IMR-90 (cell line): ENCODE measurements around the gene SPTLC3. TPM values are rescaled to one million over a fixed set of nuclear protein-coding genes. Genes with fewer than 3 reads are reported as not detected.

ENCODE experiments used
- ATAC-seq: fragments of 200-7000 bp; cut with Tn5 transposase; 2 replicates; pipeline ENCODE4 v1.9.1; 2020; ENCODE audit warnings: low read depth, mild to moderate bottlenecking, moderate library complexity
- BruUV-seq: library from RNA; stranded (reverse); fragments of 400-500 nt; replicated peaks from 2 replicates; lab custom pipeline; 2021; lab: Mats Ljungman, UMichigan
- CTCF ChIA-PET: fragments of 300-600 bp; formaldehyde crosslinking; extraction: SDS; loops from one replicate; lab custom pipeline; 2021; ENCODE audit warnings: antibody characterized with exemption; lab: Yijun Ruan, JAX
- POLR2A ChIA-PET: fragments of 300-600 bp; sonication (Branson Sonifier 250); formaldehyde crosslinking; loops from one replicate; lab custom pipeline; 2022; ENCODE audit warnings: antibody characterized with exemption; ENCODE audit not compliant: unreplicated experiment; lab: Charles Lee
- DNase-seq: peaks from one replicate; pipeline ENCODE4 v3.0.0; 2013
- H2AFZ ChIP-seq: replicated peaks from 2 replicates; pipeline ENCODE3; 2013; ENCODE audit warnings: low read length, mild to moderate bottlenecking; ENCODE audit not compliant: poor library complexity
- H2AK5ac ChIP-seq: 2 replicates; pipeline ENCODE4 v1.6.1; 2013; ENCODE audit warnings: low read depth, low read length, inconsistent platforms
- H2AK9ac ChIP-seq: replicated peaks from 2 replicates; pipeline ENCODE3; 2013; ENCODE audit warnings: mild to moderate bottlenecking, low read depth, low read length, moderate library complexity; ENCODE audit not compliant: poor library complexity
- H2BK120ac ChIP-seq: 2 replicates; pipeline ENCODE4 v1.6.1; 2013; ENCODE audit warnings: low read depth, low read length, inconsistent platforms
- H2BK15ac ChIP-seq: 3 replicates; pipeline ENCODE4 v1.6.1; 2013; ENCODE audit warnings: low read depth, low read length, inconsistent platforms
- H2BK20ac ChIP-seq: 2 replicates; pipeline ENCODE4 v1.6.1; 2013; ENCODE audit warnings: low read depth, mild to moderate bottlenecking, inconsistent platforms, low read length, moderate library complexity
- H2BK5ac ChIP-seq: 2 replicates; pipeline ENCODE4 v1.6.1; 2013; ENCODE audit warnings: mild to moderate bottlenecking, low read depth, low read length, inconsistent platforms; ENCODE audit not compliant: poor library complexity, severe bottlenecking
- H3K14ac ChIP-seq: replicated peaks from 2 replicates; pipeline ENCODE4 v1.6.1; 2013; ENCODE audit warnings: low read depth, low read length, inconsistent platforms
- H3K18ac ChIP-seq: 2 replicates; pipeline ENCODE4 v1.6.1; 2013; ENCODE audit warnings: low read depth, low read length, control low read depth
- H3K23ac ChIP-seq: 2 replicates; pipeline ENCODE4 v1.6.1; 2013; ENCODE audit warnings: low read depth, low read length, inconsistent platforms
- H3K27ac ChIP-seq: 2 replicates; pipeline ENCODE4 v1.5.1; 2013; ENCODE audit warnings: mild to moderate bottlenecking, control low read depth, low read length; ENCODE audit not compliant: insufficient read depth
- H3K27me3 ChIP-seq: 2 replicates; pipeline ENCODE4 v1.6.1; 2013; ENCODE audit warnings: low read length; ENCODE audit not compliant: control insufficient read depth, insufficient read depth
- H3K36me3 ChIP-seq: 2 replicates; pipeline ENCODE4 v1.6.1; 2013; ENCODE audit warnings: low read length, mixed read lengths; ENCODE audit not compliant: control insufficient read depth, insufficient read depth
- H3K4ac ChIP-seq: 2 replicates; pipeline ENCODE4 v1.6.1; 2013; ENCODE audit warnings: low read depth, low read length, inconsistent platforms
- H3K4me1 ChIP-seq: 2 replicates; pipeline ENCODE4 v1.6.1; 2013; ENCODE audit warnings: low read length, mixed read lengths; ENCODE audit not compliant: control insufficient read depth, insufficient read depth
- H3K4me2 ChIP-seq: 2 replicates; pipeline ENCODE4 v1.6.1; 2013; ENCODE audit warnings: low read depth, mild to moderate bottlenecking, control low read depth, low read length, moderate library complexity
- H3K4me3 ChIP-seq: 2 replicates; pipeline ENCODE4 v1.5.1; 2013; ENCODE audit warnings: low read depth, mild to moderate bottlenecking, control low read depth, low read length, moderate library complexity; ENCODE audit not compliant: insufficient read depth
- H3K56ac ChIP-seq: 2 replicates; pipeline ENCODE4 v1.6.1; 2013; ENCODE audit warnings: low read length, inconsistent platforms; ENCODE audit not compliant: insufficient read depth; ENCODE audit errors: extremely low read depth
- H3K79me1 ChIP-seq, 2 experiments: 2 replicates each; pipeline ENCODE4 v1.6.1; 2013; ENCODE audit warnings: low read length in 2 of 2, inconsistent platforms in 1 of 2, low read depth in 1 of 2
- H3K9ac ChIP-seq: 2 replicates; pipeline ENCODE4 v1.6.1; 2013; ENCODE audit warnings: low read depth, low read length, control low read depth
- H3K9me1 ChIP-seq: 2 replicates; pipeline ENCODE4 v1.6.1; 2013; ENCODE audit warnings: low read length, inconsistent platforms; ENCODE audit not compliant: insufficient read depth
- H3K9me3 ChIP-seq: 2 replicates; pipeline ENCODE4 v1.6.1; 2013; ENCODE audit warnings: low read length; ENCODE audit not compliant: control insufficient read depth, insufficient read depth
- H4K20me1 ChIP-seq: 2 replicates; pipeline ENCODE4 v1.6.1; 2013; ENCODE audit warnings: low read length, inconsistent platforms; ENCODE audit not compliant: insufficient read depth
- H4K5ac ChIP-seq: 2 replicates; pipeline ENCODE4 v1.6.1; 2013; ENCODE audit warnings: mild to moderate bottlenecking, low read depth, low read length, control low read depth
- H4K8ac ChIP-seq, 2 experiments: 2 replicates each; pipeline ENCODE4 v1.6.1; 2013; ENCODE audit warnings: low read depth in 2 of 2, low read length in 2 of 2, control low read depth in 1 of 2, inconsistent platforms in 1 of 2
- H4K91ac ChIP-seq: 2 replicates; pipeline ENCODE4 v1.6.1; 2013; ENCODE audit warnings: low read depth, low read length, inconsistent platforms; ENCODE audit not compliant: insufficient read depth
- ELK1 ChIP-seq: fragments of 150-350 bp; IDR thresholded peaks from 2 replicates; pipeline ENCODE4 v1.6.1; 2016; ENCODE audit warnings: low read depth, mild to moderate bottlenecking, low read length, moderate library complexity, borderline replicate concordance
- MXI1 ChIP-seq: IDR thresholded peaks from 2 replicates; pipeline ENCODE4 v1.6.1; 2012; ENCODE audit warnings: low read depth, mild to moderate bottlenecking, low read length, moderate library complexity, borderline replicate concordance
- NFE2L2 ChIP-seq: fragments of 150-350 bp; IDR thresholded peaks from 2 replicates; pipeline ENCODE4 v1.6.1; 2016; ENCODE audit warnings: low read depth, mild to moderate bottlenecking, low read length
- RCOR1 ChIP-seq: IDR thresholded peaks from 2 replicates; pipeline ENCODE4 v1.6.1; 2012; ENCODE audit warnings: mild to moderate bottlenecking, low read length, improper control_type of control experiment; ENCODE audit not compliant: insufficient replicate concordance
- RFX5 ChIP-seq: IDR thresholded peaks from 2 replicates; pipeline ENCODE4 v1.8.0; 2012; ENCODE audit warnings: low read depth, mild to moderate bottlenecking, low read length, moderate library complexity
- USF2 ChIP-seq: fragments of 150-350 bp; IDR thresholded peaks from 2 replicates; pipeline ENCODE4 v1.6.1; 2017; ENCODE audit warnings: mild to moderate bottlenecking, antibody characterized with exemption, low read length, low read depth
- WGBS, 2 experiments: methylation state at CpG; one replicate each; pipeline versions ENCODE4 v1.1.5 to v1.1.7; 2013; ENCODE audit warnings: missing lambda C conversion rate in 2 of 2; ENCODE audit not compliant: insufficient read length in 1 of 2; ENCODE audit errors: extremely low coverage in 2 of 2; 5-methylcytosine and 5-hydroxymethylcytosine counted together
- dilution Hi-C: fragments of 300-500 bp; cut with HindIII; formaldehyde crosslinking; loops from one replicate; pipeline ENCODE4 v1.14.3; 2018; ENCODE audit warnings: low sequenced_read_pairs; ENCODE audit not compliant: unreplicated experiment
- in situ Hi-C: fragments of 300-500 bp; cut with MboI; formaldehyde crosslinking; loops from 3 replicates; pipeline ENCODE4 v1.14.3; 2019; ENCODE audit warnings: low sequenced_read_pairs, inconsistent platforms, mixed read lengths
- intact Hi-C: fragments of 100-400 bp; cut with micrococcal nuclease; formaldehyde crosslinking; loops from 2 replicates; pipeline ENCODE4 v1.10.0; 2022
- polyA plus RNA-seq, 3 experiments: library from polyadenylated mRNA; depleted of rRNA; stranded (reverse); fragments of >200 nt; gene quantifications; 2 replicates each; pipeline ENCODE4 v1.2.3, GENCODE V29; 2012; ENCODE audit warnings: low replicate concordance in 1 of 3
- total RNA-seq: library from RNA; depleted of rRNA; stranded (reverse); fragments of >200 nt; gene quantifications from 2 replicates; pipeline ENCODE4 v1.2.3, GENCODE V29; 2012

The SPTLC3 gene
- total and polyA plus RNA-seq, 2 of the 4 experiments (the other 2 are of a cell fraction), result 0.44 to 1.6 TPM

- no peaks in the 10 kb centered on the region for H4K20me1 ChIP-seq
- no peak overlapping the region for H3K18ac ChIP-seq
- no peaks in the 10 kb centered on the region for H3K4me1 ChIP-seq
- ChIA-PET CTCF (no interaction called here), POLR2A (no interaction called here)
- no peak overlapping the region for H2BK120ac ChIP-seq
- H3K23ac ChIP-seq, result no peak overlapping the region
- ATAC-seq (no peak), DNase-seq (no peak)
- no peak overlapping the region for H2AFZ ChIP-seq
- H3K4me2 ChIP-seq, result no peak overlapping the region
- H2BK5ac ChIP-seq, result no peak overlapping the region
- H3K9me1 ChIP-seq, result no peaks in the 10 kb centered on the region
- H2AK5ac ChIP-seq, result no peak overlapping the region
- H3K4me3 ChIP-seq, result no peak overlapping the region
- H3K9me3 ChIP-seq, result no peaks in the 10 kb centered on the region
- no peak overlapping the region for H3K14ac ChIP-seq
- H3K4ac ChIP-seq, result no peak overlapping the region
- no peak for TF ChIP-seq MXI1
- TF ChIP-seq RFX5, result no peak
- no peak for TF ChIP-seq NFE2L2
- no peak for TF ChIP-seq ELK1
- TF ChIP-seq USF2, result no peak
- no peak for TF ChIP-seq RCOR1
- dilution Hi-C loops, result no loop called here
- H3K56ac ChIP-seq, result no peak overlapping the region
- H3K27ac ChIP-seq, result no peak overlapping the region
- no TSS peak for BruUV-seq
- no peak overlapping the region for H4K5ac ChIP-seq
- no peak overlapping the region for H2BK15ac ChIP-seq
- in situ Hi-C loops, result no loop called here
- 77% methylated on average over 3 of the region's 3 CpGs; no CpG with 5 or more reads in 1 of the 2 experiments for WGBS, 2 experiments
- no peak overlapping the region for H3K9ac ChIP-seq
- no peak overlapping the region for H2BK20ac ChIP-seq
- H3K27me3 ChIP-seq, result no peaks in the 10 kb centered on the region
- no peak overlapping the region for H4K91ac ChIP-seq
- no peaks in the 10 kb centered on the region for H3K79me1 ChIP-seq
- H3K36me3 ChIP-seq, result no peaks in the 10 kb centered on the region
- no peak overlapping the region for H4K8ac ChIP-seq
- no peak overlapping the region for H2AK9ac ChIP-seq
- intact Hi-C loops, result no loop called here
Observed at GRCh38 chr20:13061381-13061780, 52.6 kb downstream of the SPTLC3 start.
